Liver (tissue), 9 donors: ENCODE measurements around the gene ZSCAN18. TPM values are rescaled to one million over a fixed set of nuclear protein-coding genes. Genes with fewer than 3 reads are reported as not detected.
A peak's percentile ranks its signal among the peaks of the same experiment; 100 is the strongest.

Experiments
- DNase-seq: peaks from one replicate; pipeline ENCODE4 v3.0.0-alpha.2; 2017; ENCODE audit warnings: low spot score
- H3K27ac ChIP-seq, 2 donors: one replicate each; pipeline ENCODE4 v1.7.0; 2013; ENCODE audit warnings: inconsistent platforms in 2 of 2, low read length in 2 of 2, control low read depth in 1 of 2, low read depth in 1 of 2, mild to moderate bottlenecking in 1 of 2
- H3K27me3 ChIP-seq, 4 donors: one replicate each; pipeline versions ENCODE4 v1.6.1 to v1.7.0; 2013; ENCODE audit warnings: low read length in 3 of 4, inconsistent platforms in 1 of 4, mild to moderate bottlenecking in 1 of 4, moderate library complexity in 1 of 4; ENCODE audit not compliant: control insufficient read depth in 4 of 4, insufficient read depth in 4 of 4
- H3K36me3 ChIP-seq, 4 donors: one replicate each; pipeline versions ENCODE4 v1.6.1 to v1.7.0; 2013; ENCODE audit warnings: low read length in 3 of 4, mild to moderate bottlenecking in 3 of 4, low read depth in 1 of 4, moderate library complexity in 1 of 4; ENCODE audit not compliant: control insufficient read depth in 4 of 4, insufficient read depth in 3 of 4
- H3K4me1 ChIP-seq, 4 donors: one replicate each; pipeline versions ENCODE4 v1.6.1 to v1.7.0; 2013; ENCODE audit warnings: low read length in 3 of 4, mild to moderate bottlenecking in 3 of 4, moderate library complexity in 1 of 4; ENCODE audit not compliant: control insufficient read depth in 4 of 4, insufficient read depth in 4 of 4
- H3K4me3 ChIP-seq, 3 donors: one replicate each; pipeline versions ENCODE4 v1.6.1 to v1.7.0; 2013; ENCODE audit warnings: low read length in 3 of 3, control low read depth in 1 of 3, low read depth in 1 of 3, mild to moderate bottlenecking in 1 of 3
- H3K9ac ChIP-seq, 2 donors: one replicate each; pipeline ENCODE4 v1.7.0; 2013; ENCODE audit warnings: low read length in 2 of 2, mild to moderate bottlenecking in 2 of 2, moderate library complexity in 2 of 2, control low read depth in 1 of 2, low read depth in 1 of 2
- H3K9me3 ChIP-seq, 4 donors: one replicate each; pipeline versions ENCODE4 v1.6.1 to v1.7.0; 2013; ENCODE audit warnings: low read length in 3 of 4; ENCODE audit not compliant: control insufficient read depth in 4 of 4
- CTCF ChIP-seq: fragments of 150-350 bp; IDR thresholded peaks from 2 replicates; pipeline ENCODE4 v1.5.1; 2017; ENCODE audit warnings: improper control_type of control experiment, low read depth, low read length; ENCODE audit not compliant: missing input control
- EGR1 ChIP-seq, 2 donors: IDR thresholded peaks; 2 replicates each; pipeline ENCODE4 v1.6.1; 2016 to 2018; ENCODE audit warnings: antibody characterized with exemption in 2 of 2, low read depth in 2 of 2
- FOXA2 ChIP-seq: IDR thresholded peaks from 2 replicates; pipeline ENCODE4 v1.6.1; 2016; ENCODE audit warnings: antibody characterized with exemption
- GABPA ChIP-seq, 2 donors: IDR thresholded peaks in 1 of 2; conservative IDR thresholded peaks in 1 of 2; 2 replicates each; pipeline ENCODE4 v1.6.1; 2016; ENCODE audit warnings: antibody characterized with exemption in 2 of 2, mild to moderate bottlenecking in 1 of 2, moderate library complexity in 1 of 2
- HNF4A ChIP-seq, 2 donors: conservative IDR thresholded peaks; 2 replicates each; pipeline ENCODE4 v1.6.1; 2016; ENCODE audit warnings: antibody characterized with exemption in 2 of 2, mild to moderate bottlenecking in 2 of 2
- HNF4G ChIP-seq: IDR thresholded peaks from 2 replicates; pipeline ENCODE4 v1.6.1; 2016; ENCODE audit warnings: antibody characterized with exemption
- JUND ChIP-seq, 2 donors: IDR thresholded peaks; 2 replicates each; pipeline ENCODE4 v1.6.1; 2016; ENCODE audit warnings: antibody characterized with exemption in 2 of 2
- NR2F2 ChIP-seq: IDR thresholded peaks from 2 replicates; pipeline ENCODE4 v1.6.1; 2016; ENCODE audit warnings: antibody characterized with exemption
- RAD21 ChIP-seq, 2 donors: IDR thresholded peaks; 2 replicates each; pipeline ENCODE4 v1.6.1; 2016; ENCODE audit warnings: antibody characterized with exemption in 2 of 2, mild to moderate bottlenecking in 2 of 2
- REST ChIP-seq: IDR thresholded peaks from 2 replicates; pipeline ENCODE4 v1.6.1; 2016; ENCODE audit warnings: antibody characterized with exemption, mild to moderate bottlenecking
- RXRA ChIP-seq, 2 donors: IDR thresholded peaks; 2 replicates each; pipeline ENCODE4 v1.6.1; 2017 to 2018; ENCODE audit warnings: antibody characterized with exemption in 2 of 2, mild to moderate bottlenecking in 1 of 2
- SP1 ChIP-seq: IDR thresholded peaks from 2 replicates; pipeline ENCODE4 v1.6.1; 2018; ENCODE audit warnings: antibody characterized with exemption, mild to moderate bottlenecking
- TAF1 ChIP-seq: conservative IDR thresholded peaks from 2 replicates; pipeline ENCODE4 v1.6.1; 2016; ENCODE audit warnings: antibody characterized with exemption, mild to moderate bottlenecking
- YY1 ChIP-seq: IDR thresholded peaks from 2 replicates; pipeline ENCODE4 v1.6.1; 2016; ENCODE audit warnings: antibody characterized with exemption, mild to moderate bottlenecking
- ZBTB33 ChIP-seq: IDR thresholded peaks from 2 replicates; pipeline ENCODE4 v1.6.1; 2016; ENCODE audit warnings: antibody characterized with exemption
- WGBS: extraction: QIAGEN DNeasy Blood & Tissue Kit; methylation state at CpG from one replicate; pipeline ENCODE4 v1.1.7; 2013; 5-methylcytosine and 5-hydroxymethylcytosine counted together
- polyA plus RNA-seq, 2 donors: library from polyadenylated mRNA; stranded (reverse) in 1 of 2; unstranded in 1 of 2; fragments of 200-250 nt in 1 of 2; fragments of >200 nt in 1 of 2; fragmentation: Nextera tagmentation in 1 of 2; extraction: Ambion mirVana in 1 of 2; gene quantifications; one replicate each; pipeline versions ENCODE4 v1.2.1 to v1.2.3, GENCODE V29; 2013 to 2015
- total RNA-seq, 2 donors: library from RNA; depleted of rRNA; stranded (reverse); fragments of >200 nt; gene quantifications; one replicate each; pipeline ENCODE4 v1.2.3, GENCODE V29; 2014
- TF ChIP-seq, protein P1 (sequence below): IDR thresholded peaks from 2 replicates; pipeline ENCODE4 v1.6.1; 2016; ENCODE audit warnings: antibody characterized with exemption
- donor health status: healthy.
- donor health status: healthy.
- donor health status: healthy.
- donor health status: healthy.
- donor health status: healthy.

Gene ZSCAN18
- total and polyA plus RNA-seq, 4 donors, result 2.1 to 21.7 (median 11.7) TPM

GRCh38 chr19:58045411-58046050, 52.5 kb downstream of the ZSCAN18 start:
- Histone ChIP-seq H3K27me3 (no peaks in the 10 kb centered on the region), H3K9me3 (peaks cover 45 to 68% (median 55%) of the 10 kb centered on the region in 4 donors), H3K9ac (no peak overlapping the region), H3K36me3 (no peaks in the 10 kb centered on the region), H3K4me1 (no peaks in the 10 kb centered on the region), H3K4me3 (peak overlapping the region in 2 of 3 donors; percentile 23 to 56), H3K27ac (no peak overlapping the region)
- WGBS, result 91% methylated on average over 24 of the region's 24 CpGs
- TF ChIP-seq JUND (IDR thresholded peaks at IDR 0.05) (no peak), YY1 (no peak), FOXA2 (no peak), REST (no peak), HNF4G (no peak), EGR1 (IDR thresholded peaks at IDR 0.05; ENCODE audit: low read depth in 2 of 2) (no peak), CTCF (no peak), TAF1 (no peak), RAD21 (IDR thresholded peaks at IDR 0.05) (no peak), HNF4A (conservative IDR thresholded peaks at IDR 0.05) (no peak), SP1 (no peak), NR2F2 (no peak), RXRA (IDR thresholded peaks at IDR 0.05) (no peak)
- TF ChIP-seq, protein P1, sequence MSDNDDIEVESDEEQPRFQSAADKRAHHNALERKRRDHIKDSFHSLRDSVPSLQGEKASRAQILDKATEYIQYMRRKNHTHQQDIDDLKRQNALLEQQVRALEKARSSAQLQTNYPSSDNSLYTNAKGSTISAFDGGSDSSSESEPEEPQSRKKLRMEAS, result no peak
- DNase-seq, result no peak

DNA sequence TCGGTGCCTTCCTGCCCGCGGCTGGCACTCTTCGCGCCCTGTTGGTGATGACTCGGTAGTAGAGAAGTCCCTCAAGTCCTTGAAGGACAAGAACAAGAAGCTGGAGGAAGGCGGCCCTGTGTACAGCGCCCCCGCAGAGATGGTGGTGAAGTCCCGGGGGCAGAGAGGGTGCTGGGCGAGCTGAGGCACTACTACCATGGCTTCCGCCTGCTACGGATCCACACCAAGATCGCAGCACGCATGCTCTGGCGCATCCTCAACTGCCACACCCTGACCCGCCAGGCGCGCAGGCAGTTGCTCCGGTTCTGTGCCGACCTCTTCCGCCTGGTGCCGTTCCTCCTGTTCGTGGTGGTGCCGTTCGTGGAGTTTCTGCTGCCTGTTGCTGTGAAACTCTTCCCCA, 53.1 kb downstream of the ZSCAN18 start:
- 91% methylated on average over 26 of the region's 26 CpGs for WGBS
- no peak for DNase-seq
- Histone ChIP-seq H3K4me3 (peak overlapping the region in 2 of 3 donors; percentile 23 to 56), H3K27me3 (no peaks in the 10 kb centered on the region), H3K27ac (no peak overlapping the region), H3K9ac (no peak overlapping the region), H3K36me3 (no peaks in the 10 kb centered on the region), H3K4me1 (no peaks in the 10 kb centered on the region), H3K9me3 (peaks cover 49 to 72% (median 61%) of the 10 kb centered on the region in 4 donors)
- TF ChIP-seq HNF4A (conservative IDR thresholded peaks at IDR 0.05) (no peak), REST (no peak), ZBTB33 (no peak), GABPA (IDR thresholded peaks at IDR 0.05 in 1 of 2, conservative IDR thresholded peaks at IDR 0.05 in 1 of 2) (no peak), RAD21 (IDR thresholded peaks at IDR 0.05) (no peak), NR2F2 (no peak), YY1 (no peak), CTCF (no peak), TAF1 (no peak), RXRA (IDR thresholded peaks at IDR 0.05) (no peak), HNF4G (no peak), EGR1 (IDR thresholded peaks at IDR 0.05; ENCODE audit: low read depth in 2 of 2) (no peak), FOXA2 (no peak)
